ENCODE results near the gene USB1. TPM values are rescaled to one million over a fixed set of nuclear protein-coding genes. Genes with fewer than 3 reads are reported as not detected.

The USB1 gene
- total RNA-seq, 3 donors from 2014 or later (not counting 1 experiment from before 2014, with no cell fraction given): 64.7 to 86.0 (median 84.8) TPM

DNA sequence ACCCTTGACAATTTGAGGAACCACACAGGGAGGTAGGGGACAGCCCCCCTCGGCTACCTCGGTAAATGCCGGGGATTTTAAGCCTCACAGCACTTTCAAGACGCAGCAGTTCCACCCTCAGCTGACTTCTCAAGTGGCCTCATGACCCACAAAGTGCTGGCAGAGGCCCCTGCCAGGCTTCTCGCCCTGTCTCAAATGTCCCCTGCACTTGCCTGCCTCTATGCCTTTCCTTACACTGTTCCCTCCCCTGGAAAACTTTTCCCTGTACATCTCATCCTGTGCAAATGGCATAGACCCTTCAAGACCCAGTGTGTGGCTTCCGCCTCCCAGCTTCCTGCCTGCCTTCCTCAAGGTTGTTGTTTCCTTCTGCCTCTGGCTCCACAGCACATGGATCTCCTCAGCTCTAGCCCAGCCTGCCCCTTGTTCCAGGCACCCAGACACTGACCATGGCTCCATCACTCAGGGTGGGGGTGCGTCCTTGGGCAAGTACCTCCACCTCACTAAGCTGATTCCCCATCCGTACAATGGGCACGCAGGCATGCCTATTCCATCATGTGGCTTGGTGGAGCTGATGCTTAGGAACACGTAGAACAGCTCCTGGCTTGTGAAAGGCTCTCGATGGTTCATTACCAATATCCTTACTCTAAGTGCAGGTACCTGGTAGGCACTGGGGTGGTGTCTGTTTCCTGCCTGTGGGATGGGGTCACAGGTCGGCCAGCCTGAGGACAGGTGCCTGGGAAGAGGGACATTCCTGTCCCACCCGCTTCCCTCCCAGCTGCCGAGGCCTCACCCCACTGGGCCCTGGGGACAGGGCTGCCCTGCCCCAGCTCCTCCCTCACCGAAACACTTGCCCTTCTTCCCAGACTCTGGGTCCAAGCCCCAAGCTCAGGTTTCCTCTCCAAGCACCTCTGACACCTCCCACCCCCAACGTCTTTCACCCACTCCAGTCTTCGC, 48.3 kb downstream of the USB1 start:
- Histone ChIP-seq H3K36me3 (ENCODE audit: control insufficient read depth, insufficient read depth, low read length) (no peaks in the 10 kb centered on the region), H3K4me3 (ENCODE audit: low read length) (no peak overlapping the region), H3K4me1 (ENCODE audit: control insufficient read depth, insufficient read depth, low read length) (no peaks in the 10 kb centered on the region), H3K27ac (ENCODE audit: low read length) (no peak overlapping the region), H3K27me3 (ENCODE audit: control insufficient read depth, insufficient read depth, low read length) (no peaks in the 10 kb centered on the region), H3K9me3 (ENCODE audit: control insufficient read depth, insufficient read depth, low read length) (no peaks in the 10 kb centered on the region)
- Mint-ChIP-seq H3K27me3 (ENCODE audit: low read depth in 2 of 2) (peaks cover 0 to 3% of the 10 kb centered on the region in 2 donors), H3K9me3 (no peaks in the 10 kb centered on the region), H3K4me3 (no peak overlapping the region), H3K36me3 (no peaks in the 10 kb centered on the region), H3K4me1 (no peaks in the 10 kb centered on the region), H3K27ac (no peak overlapping the region)
- 86% methylated on average over 17 of the region's 17 CpGs for WGBS (ENCODE audit: insufficient coverage)
- ATAC-seq (no peak), DNase-seq (no peak)
- TF ChIP-seq, protein P1, sequence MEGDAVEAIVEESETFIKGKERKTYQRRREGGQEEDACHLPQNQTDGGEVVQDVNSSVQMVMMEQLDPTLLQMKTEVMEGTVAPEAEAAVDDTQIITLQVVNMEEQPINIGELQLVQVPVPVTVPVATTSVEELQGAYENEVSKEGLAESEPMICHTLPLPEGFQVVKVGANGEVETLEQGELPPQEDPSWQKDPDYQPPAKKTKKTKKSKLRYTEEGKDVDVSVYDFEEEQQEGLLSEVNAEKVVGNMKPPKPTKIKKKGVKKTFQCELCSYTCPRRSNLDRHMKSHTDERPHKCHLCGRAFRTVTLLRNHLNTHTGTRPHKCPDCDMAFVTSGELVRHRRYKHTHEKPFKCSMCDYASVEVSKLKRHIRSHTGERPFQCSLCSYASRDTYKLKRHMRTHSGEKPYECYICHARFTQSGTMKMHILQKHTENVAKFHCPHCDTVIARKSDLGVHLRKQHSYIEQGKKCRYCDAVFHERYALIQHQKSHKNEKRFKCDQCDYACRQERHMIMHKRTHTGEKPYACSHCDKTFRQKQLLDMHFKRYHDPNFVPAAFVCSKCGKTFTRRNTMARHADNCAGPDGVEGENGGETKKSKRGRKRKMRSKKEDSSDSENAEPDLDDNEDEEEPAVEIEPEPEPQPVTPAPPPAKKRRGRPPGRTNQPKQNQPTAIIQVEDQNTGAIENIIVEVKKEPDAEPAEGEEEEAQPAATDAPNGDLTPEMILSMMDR (IDR thresholded peaks at IDR 0.05): no peak
- intact Hi-C loops (cut with micrococcal nuclease): no loop called here

DNA sequence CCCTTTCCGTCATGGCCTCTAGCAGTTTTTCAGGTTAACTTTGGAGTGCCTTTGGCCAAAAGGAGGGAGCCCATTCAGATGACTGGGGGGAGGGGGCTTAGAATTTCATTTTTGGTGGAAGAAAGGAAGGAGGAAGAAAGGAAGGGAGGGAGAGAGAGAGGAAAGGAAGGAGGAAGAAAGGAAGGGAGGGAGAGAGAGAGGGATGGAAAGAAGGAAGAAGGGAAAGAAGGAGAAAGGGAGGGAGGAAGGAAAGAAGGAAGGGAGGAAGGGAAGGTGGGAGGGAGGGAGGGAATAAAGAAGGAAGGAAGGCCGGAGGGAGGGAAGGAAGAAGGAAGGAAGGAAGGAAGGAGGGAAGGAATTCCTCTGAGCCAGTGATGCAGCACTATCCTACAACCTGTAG, 50.1 kb downstream of the USB1 start:
- H3K36me3 Mint-ChIP-seq: no peaks in the 10 kb centered on the region
- H3K27ac Mint-ChIP-seq: no peak overlapping the region
- no peak for ATAC-seq

DNA sequence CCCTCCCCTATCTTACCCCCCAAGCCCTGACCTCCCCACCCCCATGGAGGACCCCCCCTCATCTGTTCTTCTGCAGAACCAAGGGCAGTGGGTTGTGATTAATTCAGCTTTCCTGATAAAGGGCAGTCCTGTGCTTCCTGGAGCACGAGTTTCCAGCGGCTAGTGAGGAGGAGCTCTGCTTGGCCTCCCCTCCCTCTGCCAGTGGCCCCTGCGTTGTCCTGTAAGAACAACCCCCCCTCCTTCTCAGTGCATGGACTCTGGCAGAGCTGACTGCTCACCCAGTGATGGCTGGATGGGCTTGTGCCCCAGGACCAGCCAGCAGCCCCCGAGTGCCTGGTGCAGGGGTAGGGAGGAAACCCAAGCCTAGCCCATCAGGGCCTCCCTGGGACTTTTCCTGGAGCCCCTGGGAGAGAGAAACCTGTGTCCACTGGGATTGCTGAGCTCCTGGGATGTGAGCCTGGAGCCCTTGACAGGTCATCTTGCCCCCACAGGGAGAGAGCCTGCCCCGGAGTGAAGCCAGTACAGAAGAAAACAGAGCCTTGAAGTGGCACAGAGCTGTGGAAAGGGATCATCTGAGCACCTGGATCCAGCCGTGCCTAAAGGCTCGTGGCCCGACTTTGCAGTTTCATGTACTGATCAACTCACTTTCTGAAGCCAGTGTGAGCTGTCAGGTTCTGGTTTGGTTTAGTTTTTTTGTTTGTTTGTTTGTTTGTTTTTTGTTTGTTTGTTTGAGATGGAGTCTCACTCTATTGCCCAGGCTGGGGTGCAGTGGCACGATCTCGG, 50.8 kb downstream of the USB1 start:
- intact Hi-C loops (cut with micrococcal nuclease): no loop called here
- Histone ChIP-seq H3K36me3 (ENCODE audit: control insufficient read depth, insufficient read depth, low read length) (no peaks in the 10 kb centered on the region), H3K9me3 (ENCODE audit: control insufficient read depth, insufficient read depth, low read length) (no peaks in the 10 kb centered on the region), H3K27ac (ENCODE audit: low read length) (no peak overlapping the region), H3K4me1 (ENCODE audit: control insufficient read depth, insufficient read depth, low read length) (no peaks in the 10 kb centered on the region), H3K27me3 (ENCODE audit: control insufficient read depth, insufficient read depth, low read length) (no peaks in the 10 kb centered on the region), H3K4me3 (ENCODE audit: low read length) (no peak overlapping the region)
- no peaks in the 10 kb centered on the region for H3K36me3 Mint-ChIP-seq
- 81% methylated on average over 10 of the region's 10 CpGs for WGBS (ENCODE audit: insufficient coverage)
- no peaks in the 10 kb centered on the region for H3K4me1 Mint-ChIP-seq
- TF ChIP-seq, protein P1 (IDR thresholded peaks at IDR 0.05): no peak
- no peak overlapping the region for H3K27ac Mint-ChIP-seq
- H3K27me3 Mint-ChIP-seq (ENCODE audit: low read depth in 2 of 2): peaks cover 0 to 7% of the 10 kb centered on the region in 2 donors
- no peak for DNase-seq
- no peak for ATAC-seq
- H3K9me3 Mint-ChIP-seq: no peaks in the 10 kb centered on the region
- H3K4me3 Mint-ChIP-seq: no peak overlapping the region

More for the DNA sequence above, 50.1 kb downstream of the USB1 start:
- H3K4me1 Mint-ChIP-seq: no peaks in the 10 kb centered on the region
- no peaks in the 10 kb centered on the region for H3K27me3 ChIP-seq (ENCODE audit: control insufficient read depth, insufficient read depth, low read length)
- no peaks in the 10 kb centered on the region for H3K9me3 Mint-ChIP-seq
- no peak overlapping the region for H3K27ac ChIP-seq (ENCODE audit: low read length)
- H3K27me3 Mint-ChIP-seq (ENCODE audit: low read depth in 2 of 2): peaks cover 0 to 7% of the 10 kb centered on the region in 2 donors
- no peak for DNase-seq
- H3K4me3 ChIP-seq (ENCODE audit: low read length): no peak overlapping the region
- H3K9me3 ChIP-seq (ENCODE audit: control insufficient read depth, insufficient read depth, low read length): no peaks in the 10 kb centered on the region
- H3K36me3 ChIP-seq (ENCODE audit: control insufficient read depth, insufficient read depth, low read length): no peaks in the 10 kb centered on the region
- WGBS (ENCODE audit: insufficient coverage): 81% methylated on average over 2 of the region's 2 CpGs
- H3K4me1 ChIP-seq (ENCODE audit: control insufficient read depth, insufficient read depth, low read length): no peaks in the 10 kb centered on the region
- H3K4me3 Mint-ChIP-seq: no peak overlapping the region
- intact Hi-C loops (cut with micrococcal nuclease): no loop called here
- TF ChIP-seq, protein P1 (IDR thresholded peaks at IDR 0.05): no peak
